Caco-2 (cell line): Measurements from ENCODE around the gene ALDH4A1. TPM values are rescaled to one million over a fixed set of nuclear protein-coding genes. Genes with fewer than 3 reads are reported as not detected.

Experiments used
- BruUV-seq: library from RNA; stranded (reverse); fragments of 400-500 nt; replicated peaks from 2 replicates; lab custom pipeline; 2021; lab: Mats Ljungman, UMichigan
- CTCF ChIA-PET: fragments of 300-600 bp; sonication (Branson Sonifier 250); formaldehyde crosslinking; loops from one replicate; lab custom pipeline; 2022; ENCODE audit warnings: antibody characterized with exemption; lab: Charles Lee
- POLR2A ChIA-PET: fragments of 300-600 bp; sonication (Branson Sonifier 250); formaldehyde crosslinking; loops from one replicate; lab custom pipeline; 2022; ENCODE audit warnings: antibody characterized with exemption; lab: Charles Lee
- DNase-seq, 2 experiments: peaks; one replicate each; pipeline versions ENCODE4 v3.0.0 to v3.0.0-alpha.2; 2020 to 2022
- H3K27me3 ChIP-seq: replicated peaks from 2 replicates; pipeline ENCODE4 v1.6.0; 2011; ENCODE audit warnings: low read length; ENCODE audit not compliant: control insufficient read depth, insufficient read depth
- H3K36me3 ChIP-seq: 2 replicates; pipeline ENCODE4 v1.5.1; 2011; ENCODE audit warnings: low read length; ENCODE audit not compliant: control insufficient read depth, insufficient read depth
- H3K4me1 ChIP-seq: fragments of 250-450 bp; sonication (Bioruptor Pico); 2 replicates; pipeline ENCODE4 v1.5.1; 2020; ENCODE audit warnings: mild to moderate bottlenecking
- H3K4me3 ChIP-seq: 2 replicates; pipeline ENCODE4 v1.5.1; 2011; ENCODE audit warnings: low read depth, mild to moderate bottlenecking, control low read depth, low read length
- H3K9me3 ChIP-seq: fragments of 250-450 bp; sonication (Bioruptor Pico); 2 replicates; pipeline ENCODE4 v1.5.1; 2020; ENCODE audit warnings: mild to moderate bottlenecking, moderate library complexity
- H3K27ac Mint-ChIP-seq: one replicate; pipeline ENCODE4 v1.8.0; 2022; ENCODE audit warnings: mixed read lengths; ENCODE audit not compliant: unreplicated experiment
- H3K27me3 Mint-ChIP-seq: one replicate; pipeline ENCODE4 v1.8.0; 2022; ENCODE audit warnings: mixed read lengths; ENCODE audit not compliant: insufficient read depth, unreplicated experiment
- H3K36me3 Mint-ChIP-seq: one replicate; pipeline ENCODE4 v1.8.0; 2022; ENCODE audit warnings: mild to moderate bottlenecking, mixed read lengths; ENCODE audit not compliant: insufficient read depth, unreplicated experiment
- H3K4me1 Mint-ChIP-seq: one replicate; pipeline ENCODE4 v1.8.0; 2022; ENCODE audit warnings: low read depth, mixed read lengths; ENCODE audit not compliant: unreplicated experiment
- H3K4me3 Mint-ChIP-seq: one replicate; pipeline ENCODE4 v1.8.0; 2022; ENCODE audit warnings: mild to moderate bottlenecking, moderate library complexity, mixed read lengths; ENCODE audit not compliant: unreplicated experiment
- H3K9me3 Mint-ChIP-seq: one replicate; pipeline ENCODE4 v1.8.0; 2022; ENCODE audit warnings: mixed read lengths; ENCODE audit not compliant: unreplicated experiment
- intact Hi-C: fragments of 100-400 bp; cut with micrococcal nuclease; formaldehyde crosslinking; loops from one replicate; pipeline ENCODE4 v1.10.0; 2022; ENCODE audit not compliant: unreplicated experiment
- total RNA-seq: library from RNA; stranded (reverse); gene quantifications from 2 replicates; pipeline ENCODE4 v1.2.3, GENCODE V29; 2022
- TF ChIP-seq, protein P1 (sequence below), 2 experiments: fragments of 200-600 bp in 1 of 2; IDR thresholded peaks; 1 replicate in 1 of 2; 2 replicates in 1 of 2; pipeline versions ENCODE4 v1.5.1 to v1.8.0; 2011 to 2022; ENCODE audit warnings: antibody characterized with exemption in 1 of 2, control low read depth in 1 of 2, inconsistent platforms in 1 of 2, low read depth in 1 of 2, low read length in 1 of 2, mild to moderate bottlenecking in 1 of 2, moderate library complexity in 1 of 2; ENCODE audit not compliant: insufficient read depth in 1 of 2, severe bottlenecking in 1 of 2, unreplicated experiment in 1 of 2

The ALDH4A1 gene
- total RNA-seq, 1 experiment from 2014 or later: 18.0 TPM

DNA sequence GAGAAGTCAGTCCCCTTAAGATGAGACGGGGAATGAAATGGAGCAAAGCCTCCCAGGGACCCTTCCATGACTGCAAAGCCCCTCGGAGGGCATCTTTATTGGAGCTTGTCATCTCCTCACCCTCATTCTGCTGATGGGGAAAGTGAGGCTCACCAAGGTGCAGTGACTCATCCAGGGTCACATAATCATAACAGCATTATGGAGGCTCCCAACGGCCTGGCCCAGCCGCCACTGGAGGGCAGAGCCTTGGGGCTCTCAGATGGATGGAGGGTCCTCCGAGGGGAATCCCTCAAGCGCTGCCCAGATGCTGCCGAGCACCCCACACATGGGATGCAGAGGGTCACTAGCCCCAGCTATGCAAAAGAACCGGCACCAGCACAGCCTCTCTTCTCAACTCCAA, 35.2 kb upstream of the ALDH4A1 start:
- peaks cover 39% of the 10 kb centered on the region for H3K4me1 ChIP-seq
- H3K27me3 Mint-ChIP-seq: no peaks in the 10 kb centered on the region
- no peaks in the 10 kb centered on the region for H3K9me3 Mint-ChIP-seq
- H3K36me3 Mint-ChIP-seq: peaks cover 13% of the 10 kb centered on the region
- H3K27me3 ChIP-seq: no peaks in the 10 kb centered on the region
- ChIA-PET POLR2A (interaction anchor here (0.7 kb wide), 1 partner anchor 72 kb away, joined by 3 read pairs; no protein-coding TSS in a partner anchor), CTCF (interaction anchor here (0.7 to 1.2 kb wide), 7 partner anchors 12 to 72 kb away, joined by 3 to 4 read pairs (median 3); no protein-coding TSS in a partner anchor)
- no TSS peak for BruUV-seq
- no peak overlapping the region for H3K4me3 ChIP-seq
- TF ChIP-seq, protein P1, sequence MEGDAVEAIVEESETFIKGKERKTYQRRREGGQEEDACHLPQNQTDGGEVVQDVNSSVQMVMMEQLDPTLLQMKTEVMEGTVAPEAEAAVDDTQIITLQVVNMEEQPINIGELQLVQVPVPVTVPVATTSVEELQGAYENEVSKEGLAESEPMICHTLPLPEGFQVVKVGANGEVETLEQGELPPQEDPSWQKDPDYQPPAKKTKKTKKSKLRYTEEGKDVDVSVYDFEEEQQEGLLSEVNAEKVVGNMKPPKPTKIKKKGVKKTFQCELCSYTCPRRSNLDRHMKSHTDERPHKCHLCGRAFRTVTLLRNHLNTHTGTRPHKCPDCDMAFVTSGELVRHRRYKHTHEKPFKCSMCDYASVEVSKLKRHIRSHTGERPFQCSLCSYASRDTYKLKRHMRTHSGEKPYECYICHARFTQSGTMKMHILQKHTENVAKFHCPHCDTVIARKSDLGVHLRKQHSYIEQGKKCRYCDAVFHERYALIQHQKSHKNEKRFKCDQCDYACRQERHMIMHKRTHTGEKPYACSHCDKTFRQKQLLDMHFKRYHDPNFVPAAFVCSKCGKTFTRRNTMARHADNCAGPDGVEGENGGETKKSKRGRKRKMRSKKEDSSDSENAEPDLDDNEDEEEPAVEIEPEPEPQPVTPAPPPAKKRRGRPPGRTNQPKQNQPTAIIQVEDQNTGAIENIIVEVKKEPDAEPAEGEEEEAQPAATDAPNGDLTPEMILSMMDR (IDR thresholded peaks at IDR 0.05; ENCODE audit: insufficient read depth in 1 of 2, low read depth in 1 of 2, low read length in 1 of 2, severe bottlenecking in 1 of 2, unreplicated experiment in 1 of 2): no peak
- H3K27ac Mint-ChIP-seq: peak overlapping the region; percentile 67
- no peaks in the 10 kb centered on the region for H3K9me3 ChIP-seq
- no peaks in the 10 kb centered on the region for H3K36me3 ChIP-seq
- intact Hi-C loops: no loop called here
- H3K4me1 Mint-ChIP-seq: peaks cover 29% of the 10 kb centered on the region
- DNase-seq: no peak
- H3K4me3 Mint-ChIP-seq: no peak overlapping the region

DNA sequence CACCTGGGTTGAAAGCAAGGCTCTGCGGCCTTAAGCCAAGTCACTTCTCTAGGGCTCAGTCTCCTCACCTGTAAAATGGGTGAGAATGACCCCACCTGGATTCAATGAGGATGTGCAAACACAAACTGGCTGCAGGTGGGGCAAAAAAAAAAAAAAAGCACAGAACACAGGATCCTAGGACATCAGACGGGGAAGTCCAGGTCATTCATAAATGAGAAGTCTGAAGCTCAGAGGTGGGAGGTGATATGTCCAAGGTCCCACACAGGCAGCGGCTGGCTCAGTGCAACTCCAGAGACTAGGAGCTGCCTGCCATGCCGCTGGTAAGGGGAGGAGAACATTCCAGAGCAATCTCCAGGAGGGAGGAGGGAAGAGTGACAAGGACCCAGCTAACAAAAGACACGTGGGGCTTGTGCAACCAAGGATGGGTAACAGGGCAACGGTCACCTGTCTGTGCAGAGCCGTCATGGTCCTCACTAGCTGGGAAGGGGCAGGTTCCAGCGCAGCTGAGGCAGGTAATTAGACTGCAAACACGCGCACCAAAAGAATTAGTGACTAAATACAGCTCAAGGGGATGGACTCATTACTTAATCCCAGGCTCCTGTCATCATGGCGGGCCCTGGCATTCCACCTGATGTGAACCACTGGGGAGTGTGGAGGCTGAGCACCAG, 34.6 kb upstream of the ALDH4A1 start:
- TF ChIP-seq, protein P1 (IDR thresholded peaks at IDR 0.05; ENCODE audit: insufficient read depth in 1 of 2, low read depth in 1 of 2, low read length in 1 of 2, severe bottlenecking in 1 of 2, unreplicated experiment in 1 of 2): no peak
- no peaks in the 10 kb centered on the region for H3K9me3 ChIP-seq
- DNase-seq: peak; percentile 83 to 88
- intact Hi-C loops: no loop called here
- POLR2A ChIA-PET: interaction anchor here (0.7 kb wide), 1 partner anchor 73 kb away, joined by 3 read pairs; no protein-coding TSS in a partner anchor
- H3K36me3 ChIP-seq: no peaks in the 10 kb centered on the region
- BruUV-seq: no TSS peak
- H3K4me3 ChIP-seq: no peak overlapping the region
- CTCF ChIA-PET: interaction anchor here (0.7 to 1.2 kb wide), 8 partner anchors 12 to 73 kb away, joined by 3 to 5 read pairs (median 3); partner anchors contain the start of gene ALDH4A1
- peaks cover 39% of the 10 kb centered on the region for H3K4me1 ChIP-seq
- Mint-ChIP-seq H3K27ac (peak overlapping the region; percentile 67), H3K27me3 (no peaks in the 10 kb centered on the region), H3K4me1 (peaks cover 29% of the 10 kb centered on the region), H3K9me3 (no peaks in the 10 kb centered on the region), H3K4me3 (peak overlapping the region; percentile 40), H3K36me3 (peaks cover 13% of the 10 kb centered on the region)
- H3K27me3 ChIP-seq: no peaks in the 10 kb centered on the region

DNA sequence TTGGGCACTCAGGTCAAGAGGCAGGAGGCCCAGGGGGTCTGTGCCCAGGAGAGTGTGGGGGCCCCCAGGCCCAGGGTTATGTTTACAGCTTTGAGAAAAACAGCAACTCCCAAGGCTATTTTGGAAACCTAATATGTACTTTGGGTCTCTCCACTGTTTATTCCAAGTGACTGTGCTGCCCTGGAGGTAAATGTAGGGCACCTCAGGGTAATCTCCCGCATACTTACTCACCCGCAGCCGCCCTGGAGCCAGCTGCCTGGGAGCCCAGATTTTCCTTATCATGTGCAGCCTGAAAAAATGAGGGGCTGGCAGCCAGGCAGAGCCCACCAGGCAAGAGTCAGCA, 34.1 kb upstream of the ALDH4A1 start:
- BruUV-seq: no TSS peak
- peak overlapping the region; percentile 67 for H3K27ac Mint-ChIP-seq
- intact Hi-C loops: no loop called here
- CTCF ChIA-PET: interaction anchor here (0.9 to 1.2 kb wide), 4 partner anchors 23 to 73 kb away, joined by 3 to 4 read pairs (median 4); partner anchors contain the start of gene ALDH4A1
- DNase-seq: no peak
- H3K9me3 Mint-ChIP-seq: no peaks in the 10 kb centered on the region
- POLR2A ChIA-PET: no interaction called here
- H3K36me3 Mint-ChIP-seq: peaks cover 13% of the 10 kb centered on the region
- peaks cover 29% of the 10 kb centered on the region for H3K4me1 Mint-ChIP-seq
- H3K9me3 ChIP-seq: no peaks in the 10 kb centered on the region
- peaks cover 39% of the 10 kb centered on the region for H3K4me1 ChIP-seq
- H3K27me3 Mint-ChIP-seq: no peaks in the 10 kb centered on the region
- no peaks in the 10 kb centered on the region for H3K27me3 ChIP-seq
- H3K36me3 ChIP-seq: no peaks in the 10 kb centered on the region
- H3K4me3 ChIP-seq: no peak overlapping the region
- H3K4me3 Mint-ChIP-seq: peak overlapping the region; percentile 40
- TF ChIP-seq, protein P1 (IDR thresholded peaks at IDR 0.05; ENCODE audit: insufficient read depth in 1 of 2, low read depth in 1 of 2, low read length in 1 of 2, severe bottlenecking in 1 of 2, unreplicated experiment in 1 of 2): no peak
